Natural killer cell (primary cell): ENCODE results near the gene SNX9. TPM values are rescaled to one million over a fixed set of nuclear protein-coding genes. Genes with fewer than 3 reads are reported as not detected.

ENCODE experiments used
- ATAC-seq, 3 donors: fragments of 150-1000 bp in 2 of 3; fragments of 200-7000 bp in 1 of 3; cut with Tn5 transposase; 1 replicate in 1 of 3; 2 replicates in 2 of 3; pipeline ENCODE4 v1.10.0; 2021; ENCODE audit warnings: mild to moderate bottlenecking in 2 of 3, moderate library complexity in 2 of 3
- DNase-seq, 2 donors: peaks; one replicate each; pipeline versions ENCODE4 v3.0.0 to v3.0.0-alpha.2; 2013 to 2021; ENCODE audit warnings: mixed read lengths in 1 of 2
- H3K27ac ChIP-seq: one replicate; pipeline ENCODE4 v1.5.1; 2013; ENCODE audit warnings: mild to moderate bottlenecking, low read length
- H3K27me3 ChIP-seq: one replicate; pipeline ENCODE4 v1.6.1; 2013; ENCODE audit warnings: low read length; ENCODE audit not compliant: control insufficient read depth, insufficient read depth
- H3K36me3 ChIP-seq: one replicate; pipeline ENCODE4 v1.6.1; 2013; ENCODE audit warnings: low read length; ENCODE audit not compliant: control insufficient read depth, insufficient read depth
- H3K4me1 ChIP-seq: one replicate; pipeline ENCODE4 v1.6.1; 2013; ENCODE audit warnings: low read length; ENCODE audit not compliant: control insufficient read depth, insufficient read depth
- H3K4me3 ChIP-seq: one replicate; pipeline ENCODE4 v1.5.1; 2013; ENCODE audit warnings: low read length
- H3K9me3 ChIP-seq: one replicate; pipeline ENCODE4 v1.6.1; 2013; ENCODE audit warnings: low read length; ENCODE audit not compliant: control insufficient read depth, insufficient read depth
- H3K27ac Mint-ChIP-seq, 2 donors: one replicate each; pipeline ENCODE4 v1.8.0; 2022; ENCODE audit warnings: mild to moderate bottlenecking in 2 of 2, mixed read lengths in 2 of 2, moderate library complexity in 1 of 2
- H3K27me3 Mint-ChIP-seq, 2 donors: one replicate each; pipeline ENCODE4 v1.8.0; 2022; ENCODE audit warnings: low read depth in 2 of 2, mixed read lengths in 2 of 2
- H3K36me3 Mint-ChIP-seq: one replicate; pipeline ENCODE4 v1.8.0; 2022; ENCODE audit warnings: mixed read lengths
- H3K4me1 Mint-ChIP-seq, 2 donors: one replicate each; pipeline ENCODE4 v1.8.0; 2022; ENCODE audit warnings: mixed read lengths in 2 of 2
- H3K4me3 Mint-ChIP-seq: one replicate; pipeline ENCODE4 v1.8.0; 2022; ENCODE audit warnings: mild to moderate bottlenecking, moderate library complexity, mixed read lengths
- H3K9me3 Mint-ChIP-seq, 2 donors: one replicate each; pipeline ENCODE4 v1.8.0; 2022; ENCODE audit warnings: mixed read lengths in 2 of 2
- CTCF ChIP-seq: fragments of 200-600 bp; IDR thresholded peaks from one replicate; pipeline ENCODE4 v1.8.0; 2022; ENCODE audit warnings: antibody characterized with exemption
- WGBS: methylation state at CpG from one replicate; pipeline ENCODE4 v1.1.7; 2013; ENCODE audit warnings: missing lambda C conversion rate; ENCODE audit not compliant: insufficient coverage; 5-methylcytosine and 5-hydroxymethylcytosine counted together
- intact Hi-C: fragments of 100-400 bp; cut with micrococcal nuclease; formaldehyde crosslinking; loops from one replicate; pipeline ENCODE4 v1.14.2; 2022
- total RNA-seq, 4 donors: library from RNA; stranded (reverse); fragments of 120-200 nt in 1 of 4; gene quantifications; one replicate each; pipeline versions ENCODE4 v1.2.3 to v1.2.4, GENCODE V29; 2013 to 2022

The SNX9 gene
- total RNA-seq, 3 donors from 2014 or later (not counting 1 experiment from before 2014, with no cell fraction given) = 6.0 to 9.7 (median 7.3) TPM

DNA sequence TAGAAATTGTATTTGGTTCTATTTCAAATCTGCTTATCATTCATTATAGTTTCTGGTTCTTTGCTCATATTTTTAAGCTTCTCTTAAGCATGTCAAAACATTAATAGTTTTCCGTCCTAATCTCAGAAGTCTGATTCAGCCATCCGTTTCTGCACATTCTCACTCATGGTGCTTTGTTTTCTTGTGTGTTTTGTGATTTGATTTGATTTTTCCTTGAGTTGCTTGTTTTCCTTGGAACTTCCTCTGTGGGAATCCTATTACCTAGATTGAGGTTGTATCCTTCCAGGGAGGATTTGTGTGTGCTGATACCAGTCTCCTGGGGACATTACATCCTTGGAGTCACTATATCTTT, 7.9 kb downstream of the SNX9 start:
- Histone ChIP-seq H3K36me3 (no peaks in the 10 kb centered on the region), H3K4me3 (no peak overlapping the region), H3K27ac (no peak overlapping the region), H3K27me3 (peaks cover 2% of the 10 kb centered on the region), H3K9me3 (no peaks in the 10 kb centered on the region), H3K4me1 (peaks cover 4% of the 10 kb centered on the region)
- H3K4me1 Mint-ChIP-seq = peaks cover 21 to 29% of the 10 kb centered on the region in 2 donors
- H3K36me3 Mint-ChIP-seq = no peaks in the 10 kb centered on the region
- 93% methylated on average over 2 of the region's 2 CpGs for WGBS
- no peak overlapping the region for H3K27ac Mint-ChIP-seq
- peaks cover 9 to 48% of the 10 kb centered on the region in 2 donors for H3K27me3 Mint-ChIP-seq
- no peak overlapping the region for H3K4me3 Mint-ChIP-seq
- H3K9me3 Mint-ChIP-seq = no peaks in the 10 kb centered on the region
- intact Hi-C loops = no loop called here
- no peak for TF ChIP-seq CTCF
- ATAC-seq (no peak), DNase-seq (no peak)

DNA sequence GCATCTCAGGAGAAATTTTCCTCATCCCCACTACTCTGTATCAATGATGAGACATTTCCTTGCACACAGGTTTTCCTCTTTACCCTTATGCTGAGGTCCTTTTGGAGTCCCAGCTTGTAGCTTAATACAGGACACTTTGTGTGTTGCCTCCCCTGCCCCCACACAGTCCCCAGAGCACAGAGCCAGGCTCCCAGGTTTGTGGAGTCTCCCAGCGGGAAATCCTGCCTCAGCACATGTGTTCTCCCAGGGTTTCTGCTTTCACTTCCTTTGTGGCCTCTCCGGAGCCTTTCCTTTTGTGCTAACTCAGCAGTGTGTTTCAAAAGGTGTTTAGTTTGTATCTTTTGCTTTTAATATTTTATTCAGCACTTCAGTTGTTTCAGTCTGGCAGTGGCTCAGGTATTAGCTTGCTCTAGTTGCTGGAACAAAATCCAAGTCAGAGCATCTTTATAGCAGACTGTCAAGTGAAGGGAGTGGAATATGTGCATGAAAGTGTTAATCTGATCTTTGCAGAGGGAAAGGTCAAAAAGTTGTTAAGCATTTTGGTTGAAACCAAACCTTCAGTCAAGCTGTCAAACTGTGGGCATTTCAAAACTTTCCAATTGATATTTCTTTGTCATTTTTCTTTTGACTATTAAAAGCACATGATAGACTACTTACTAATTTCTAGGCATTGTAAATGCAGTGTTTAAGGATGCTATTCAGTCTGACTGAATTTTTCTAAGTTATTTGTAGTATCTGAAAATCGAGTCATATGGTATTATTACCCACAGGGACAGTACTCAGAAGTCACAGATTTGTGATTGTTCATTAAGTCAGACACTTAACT, 8.6 kb downstream of the SNX9 start:
- H3K9me3 ChIP-seq = no peaks in the 10 kb centered on the region
- ATAC-seq (no peak), DNase-seq (no peak)
- TF ChIP-seq CTCF = no peak
- 57% methylated on average over 3 of the region's 3 CpGs for WGBS
- H3K36me3 ChIP-seq = no peaks in the 10 kb centered on the region
- H3K4me1 ChIP-seq = peaks cover 4% of the 10 kb centered on the region
- Mint-ChIP-seq H3K27ac (no peak overlapping the region), H3K27me3 (peaks cover 9 to 49% of the 10 kb centered on the region in 2 donors), H3K9me3 (no peaks in the 10 kb centered on the region), H3K4me3 (no peak overlapping the region), H3K4me1 (peaks cover 21 to 29% of the 10 kb centered on the region in 2 donors), H3K36me3 (no peaks in the 10 kb centered on the region)
- no peak overlapping the region for H3K4me3 ChIP-seq
- no peak overlapping the region for H3K27ac ChIP-seq
- H3K27me3 ChIP-seq = peaks cover 2% of the 10 kb centered on the region
- intact Hi-C loops = no loop called here

- Histone ChIP-seq H3K27ac (no peak overlapping the region), H3K4me3 (no peak overlapping the region), H3K27me3 (peaks cover 2% of the 10 kb centered on the region), H3K36me3 (no peaks in the 10 kb centered on the region), H3K4me1 (peaks cover 4% of the 10 kb centered on the region), H3K9me3 (no peaks in the 10 kb centered on the region)
- Mint-ChIP-seq H3K27ac (no peak overlapping the region), H3K9me3 (no peaks in the 10 kb centered on the region), H3K27me3 (peaks cover 9 to 54% of the 10 kb centered on the region in 2 donors), H3K4me1 (peaks cover 21 to 29% of the 10 kb centered on the region in 2 donors), H3K36me3 (no peaks in the 10 kb centered on the region), H3K4me3 (no peak overlapping the region)
- 86% methylated on average over 3 of the region's 3 CpGs for WGBS
- intact Hi-C loops = no loop called here
- TF ChIP-seq CTCF = no peak
- ATAC-seq = no peak
- no peak for DNase-seq
These were observed 9.4 kb downstream of the SNX9 start for GRCh38 chr6:157832250-157832967.
